Measurements from ENCODE around the gene PPP3R2.
"Not testable (repeated sequence)": the region's sequence is repeated elsewhere in the genome, so short reads cannot be mapped to it uniquely, and the experiment has no call there.

PPP3R2 gene

DNA sequence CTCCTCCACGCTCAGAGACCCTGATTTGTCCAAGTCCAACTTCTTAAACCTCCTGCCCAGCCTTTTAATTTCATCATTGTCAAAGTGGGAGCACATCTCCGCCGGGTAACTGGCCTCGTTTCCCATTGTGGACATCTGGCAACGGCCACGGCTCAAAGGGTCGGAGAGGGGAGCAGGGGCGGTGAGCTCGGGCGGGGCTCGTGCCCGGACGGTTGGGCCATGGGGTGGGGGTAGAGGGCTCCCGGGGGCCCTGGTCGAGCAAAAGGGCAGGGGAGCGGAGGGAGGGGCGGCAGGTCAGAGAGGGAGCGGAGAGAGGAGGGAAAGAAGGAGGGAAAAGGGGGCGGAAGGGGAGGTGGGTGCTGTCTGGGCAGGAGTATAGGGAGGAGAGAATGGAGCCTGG, at the start of gene PPP3R2:
TSS of gene PPP3R2 (minus strand) at position 174 of the 400 bp plus-strand sequence. CDS start at position 126, 48 bp downstream.
- no peak for DNase-seq

DNA sequence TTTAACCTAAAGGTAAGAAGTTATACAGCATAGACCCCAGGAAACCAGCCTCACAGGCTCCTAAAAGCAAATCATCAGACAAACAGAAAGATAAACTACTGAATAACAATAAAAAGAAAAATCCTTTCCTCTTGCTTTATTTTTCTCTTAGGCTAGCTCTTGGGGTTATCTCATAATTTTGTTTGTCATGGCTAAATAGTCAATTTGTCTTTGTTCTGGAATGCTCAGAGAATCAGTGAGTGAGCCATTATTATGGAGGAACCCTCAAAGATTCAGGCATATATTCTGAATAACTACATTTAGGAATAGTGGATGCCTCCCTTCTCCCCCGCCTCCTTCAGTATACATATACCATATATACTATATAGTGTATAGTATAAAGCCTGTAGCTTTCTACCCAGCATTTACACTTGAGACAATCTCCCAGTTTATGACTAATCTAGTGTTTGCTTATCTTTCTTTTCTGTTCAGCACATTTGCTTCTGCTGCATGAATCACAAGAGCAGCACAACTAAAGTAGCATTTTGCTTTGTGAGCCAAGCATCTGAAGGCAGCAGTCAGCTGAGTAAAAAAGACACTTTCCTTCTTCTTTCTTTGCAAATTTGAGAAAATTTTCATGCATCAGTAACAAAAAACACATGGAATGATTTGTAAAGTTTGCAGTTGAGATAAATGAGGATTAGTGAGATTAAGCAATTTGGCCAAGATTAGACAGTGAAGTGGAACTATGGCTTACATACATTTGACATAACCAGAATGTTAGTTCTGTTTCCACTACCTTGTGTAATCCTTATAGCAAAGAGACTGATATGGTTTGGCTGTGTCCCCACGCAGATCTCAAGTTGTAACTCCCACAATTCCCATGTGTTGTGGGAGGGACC, 45.3 kb upstream of the PPP3R2 start:
- DNase-seq = no peak

- DNase-seq = no peak
Observed at GRCh38 chr9:101639311-101639710, 44.5 kb upstream of the PPP3R2 start.

DNA sequence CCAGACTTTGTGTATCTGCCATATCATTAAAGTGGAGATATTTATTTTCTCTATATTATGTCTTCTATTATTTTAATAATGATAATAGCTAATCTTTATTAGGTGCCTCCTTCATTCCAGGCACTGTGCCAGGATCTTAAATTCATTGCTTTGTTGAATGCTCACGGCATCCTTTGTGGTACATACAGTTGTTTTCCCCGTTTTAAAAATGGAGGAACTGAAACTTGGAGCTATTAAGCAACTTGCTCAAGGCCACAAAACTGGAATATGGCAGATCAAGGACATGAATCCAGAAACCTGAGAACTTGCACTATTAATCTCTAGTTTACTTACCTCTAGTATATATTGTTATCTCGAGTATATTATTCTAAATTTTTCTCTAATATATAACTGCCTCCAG, 41.5 kb upstream of the PPP3R2 start:
- no peak for DNase-seq

GRCh38 chr9:101635473-101635872, 40.7 kb upstream of the PPP3R2 start:
- no peak for DNase-seq

GRCh38 chr9:101634741-101635409, 40.1 kb upstream of the PPP3R2 start:
- DNase-seq = no peak

GRCh38 chr9:101632611-101633010, 37.8 kb upstream of the PPP3R2 start:
- no peak for DNase-seq

GRCh38 chr9:101631892-101632291, 37.1 kb upstream of the PPP3R2 start:
- DNase-seq = no peak

GRCh38 chr9:101629636-101630035, 34.9 kb upstream of the PPP3R2 start:
- no peak for DNase-seq

- DNase-seq = no peak
Observed at GRCh38 chr9:101628173-101628572, 33.4 kb upstream of the PPP3R2 start.

DNA sequence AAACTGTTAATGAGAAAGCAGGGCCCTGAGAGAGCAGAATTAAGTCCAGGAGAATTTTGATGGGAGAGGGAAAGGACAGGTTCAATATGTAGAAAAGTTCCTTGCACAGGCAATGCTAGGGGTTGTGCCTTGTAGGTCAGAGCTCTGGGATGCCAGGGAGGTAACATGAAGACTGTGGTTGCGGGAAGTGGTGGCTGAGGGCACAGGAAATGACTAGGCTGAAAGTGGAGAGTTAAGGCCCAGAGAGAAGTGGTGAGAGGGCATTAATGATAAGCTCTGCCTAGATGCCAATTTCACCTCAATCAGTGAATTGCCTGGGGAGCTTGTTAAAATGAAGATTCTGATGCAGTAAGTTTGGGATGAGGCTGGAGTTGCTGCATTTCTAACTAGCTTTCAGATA, 31.5 kb upstream of the PPP3R2 start:
- DNase-seq = no peak

DNA sequence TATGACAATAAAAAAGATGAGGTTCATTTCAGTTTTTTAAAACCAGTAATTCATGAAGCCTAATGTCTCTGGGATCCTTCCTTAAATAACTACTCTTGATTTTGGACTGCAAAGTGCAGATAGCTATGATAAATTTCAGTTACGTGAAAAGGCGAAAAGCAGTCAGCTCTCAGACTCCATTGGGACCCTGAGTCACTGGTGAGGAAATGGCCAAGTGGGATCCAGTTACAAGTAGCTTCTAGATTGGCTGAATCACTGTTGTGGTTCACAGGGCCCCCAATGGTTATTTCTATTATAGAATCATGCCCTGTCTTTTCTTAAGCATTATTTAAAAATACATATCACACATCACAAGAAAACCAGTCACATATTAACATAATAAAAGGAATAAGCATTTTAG, 31.1 kb upstream of the PPP3R2 start:
- DNase-seq = no peak

DNA sequence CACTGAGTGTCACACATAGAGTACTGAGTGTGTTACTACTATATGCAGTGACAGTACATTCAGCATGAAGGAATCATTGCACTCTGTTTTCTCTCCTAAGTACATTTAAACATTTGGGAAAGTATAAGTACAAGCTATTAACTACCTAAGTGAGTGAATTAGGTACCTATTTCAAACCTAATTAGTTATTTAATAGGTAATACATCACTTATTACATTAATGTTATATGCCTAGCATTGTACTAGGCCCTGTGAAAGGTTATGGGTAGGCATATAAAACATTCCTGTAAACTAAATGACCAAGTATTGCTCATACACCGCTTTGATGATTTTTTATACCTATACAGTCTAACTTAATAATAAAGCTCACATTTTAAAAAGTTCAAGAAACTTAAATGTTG, 25.7 kb upstream of the PPP3R2 start:
- DNase-seq = no peak

GRCh38 chr9:101618698-101619097, 23.9 kb upstream of the PPP3R2 start:
- DNase-seq = no peak

DNA sequence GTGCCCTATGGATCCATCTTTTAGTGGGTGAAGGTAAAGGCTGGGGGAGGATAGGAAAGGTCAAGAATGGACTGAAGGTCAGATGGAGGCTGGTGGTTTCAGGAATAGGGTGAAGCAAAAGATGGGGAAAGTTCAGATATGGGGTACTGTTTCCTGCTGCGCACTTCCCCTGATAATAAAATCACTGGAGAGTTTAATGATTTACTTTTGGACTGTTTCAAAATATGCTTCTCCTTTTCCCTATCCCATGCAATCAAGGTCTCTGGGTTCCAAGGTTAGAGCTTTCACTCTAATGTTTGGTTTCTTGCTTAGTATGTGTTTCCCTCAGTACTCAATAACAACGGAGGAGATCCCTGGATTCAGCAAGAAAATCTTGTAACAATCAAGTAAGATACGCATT, 10.8 kb upstream of the PPP3R2 start:
- DNase-seq = no peak

DNA sequence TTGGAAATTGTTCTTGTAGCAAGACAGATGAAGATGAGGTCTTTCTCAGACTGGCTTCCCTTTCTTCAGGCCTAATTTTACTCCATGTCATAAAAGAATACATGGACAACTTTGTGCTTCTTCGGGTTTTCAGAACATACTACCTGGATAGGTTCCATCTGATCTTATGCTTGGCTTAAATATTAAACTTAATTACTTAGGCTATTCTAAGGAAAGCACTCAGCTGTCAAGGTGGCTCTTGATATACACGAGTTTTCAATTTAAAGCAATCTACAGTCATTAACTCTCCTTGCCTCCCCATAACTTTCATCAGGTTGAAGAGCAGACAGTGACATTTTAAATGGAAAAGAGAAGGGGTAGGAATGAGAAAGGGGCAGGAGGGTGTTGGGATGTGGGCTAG, 9.5 kb upstream of the PPP3R2 start:
- no peak for DNase-seq

DNA sequence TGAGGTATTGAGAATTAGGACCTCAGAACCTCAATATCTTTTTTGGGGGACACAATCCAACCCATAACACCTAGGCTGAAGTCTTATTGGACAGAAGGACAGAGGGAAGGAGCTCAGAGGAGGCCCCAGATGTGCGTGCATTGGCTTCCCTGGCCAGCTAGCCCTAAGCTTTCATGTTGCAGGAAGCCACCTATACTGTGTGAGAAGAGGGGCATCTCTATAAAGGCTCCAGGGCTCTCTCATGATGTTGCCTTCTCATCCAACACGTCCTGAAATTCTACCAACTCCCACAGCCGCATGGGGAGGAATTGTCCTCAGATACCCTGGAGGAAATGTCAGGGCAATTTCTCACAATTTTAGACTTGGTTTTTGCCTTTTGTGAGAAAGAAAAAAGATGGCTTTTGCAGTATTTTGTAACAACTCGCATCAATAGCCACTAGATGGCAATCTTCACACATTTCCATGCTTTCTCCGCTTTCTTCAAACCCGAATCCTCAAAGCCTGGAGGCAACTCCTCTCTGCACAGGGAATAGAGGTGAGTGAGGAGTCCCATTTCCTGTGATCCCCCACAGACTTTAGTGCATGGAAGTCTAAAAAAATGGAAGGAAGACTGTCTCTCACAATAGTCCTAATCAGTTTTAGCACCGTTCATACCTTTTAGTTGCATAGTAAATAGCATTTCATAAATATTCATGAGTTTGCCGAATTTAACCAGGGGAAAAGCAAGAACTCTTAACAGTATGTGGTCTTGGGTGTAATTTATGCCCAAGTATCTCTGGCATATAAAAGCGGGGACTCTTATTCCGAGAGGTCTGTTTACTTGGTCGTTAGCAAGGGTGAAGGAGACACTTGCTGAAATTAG, 7.4 kb upstream of the PPP3R2 start:
- DNase-seq = peak; percentile 71

DNA sequence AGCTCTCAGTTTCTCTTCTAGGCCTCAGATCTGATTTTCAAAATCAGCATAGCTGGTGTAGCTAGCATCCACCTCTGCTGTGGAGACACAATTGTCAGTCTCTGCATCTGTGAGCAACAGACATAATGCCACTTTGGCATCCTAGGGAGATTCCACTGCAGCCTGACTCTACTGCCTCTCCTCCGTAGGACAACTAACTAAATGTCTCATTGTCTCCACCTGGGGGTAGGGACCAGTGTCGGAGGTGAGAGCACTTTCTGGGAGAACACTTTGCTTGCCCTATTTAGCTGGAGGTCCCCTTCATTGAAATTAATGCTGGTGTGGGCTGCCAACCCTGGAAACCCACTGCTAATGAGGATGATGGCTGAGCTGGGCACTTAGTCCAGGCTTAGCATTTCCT, 1.4 kb downstream of the PPP3R2 start:
- no peak for DNase-seq

GRCh38 chr9:101592788-101593187, 2.0 kb downstream of the PPP3R2 start:
- no peak for DNase-seq

DNA sequence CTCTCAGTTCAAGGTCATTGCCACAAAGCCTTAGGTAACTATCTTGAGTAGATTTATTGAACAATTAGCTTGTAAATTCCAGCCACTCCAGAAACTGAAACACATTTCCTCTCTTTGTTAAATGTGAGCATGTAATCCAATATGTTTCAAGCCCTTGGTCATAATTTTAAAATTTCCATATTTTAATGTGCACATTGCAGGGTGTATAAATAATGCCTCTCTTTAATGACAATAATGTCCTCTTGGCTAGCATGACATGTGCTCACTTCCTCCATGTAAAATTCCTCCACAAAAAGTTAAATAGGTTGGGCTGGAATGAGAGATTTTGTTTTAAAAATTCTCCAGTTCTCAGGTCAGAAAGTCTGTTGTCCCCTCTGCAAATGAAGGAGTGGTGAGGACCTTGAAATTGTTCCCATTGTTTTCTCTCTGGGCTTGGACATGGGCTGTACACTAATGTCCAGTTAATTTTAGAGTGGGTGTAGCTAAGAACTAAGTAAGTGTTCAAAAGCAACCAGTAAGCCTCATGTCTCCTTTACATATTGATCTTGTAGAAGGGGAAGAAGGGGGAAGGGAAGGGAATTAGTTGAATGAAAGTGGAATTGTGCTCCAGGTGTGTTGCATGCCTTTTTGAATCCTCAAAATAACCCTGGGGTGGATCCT, 2.9 kb downstream of the PPP3R2 start:
- DNase-seq = no peak

- no peak for DNase-seq
Observed at GRCh38 chr9:101590901-101591300, 3.9 kb downstream of the PPP3R2 start.

DNA sequence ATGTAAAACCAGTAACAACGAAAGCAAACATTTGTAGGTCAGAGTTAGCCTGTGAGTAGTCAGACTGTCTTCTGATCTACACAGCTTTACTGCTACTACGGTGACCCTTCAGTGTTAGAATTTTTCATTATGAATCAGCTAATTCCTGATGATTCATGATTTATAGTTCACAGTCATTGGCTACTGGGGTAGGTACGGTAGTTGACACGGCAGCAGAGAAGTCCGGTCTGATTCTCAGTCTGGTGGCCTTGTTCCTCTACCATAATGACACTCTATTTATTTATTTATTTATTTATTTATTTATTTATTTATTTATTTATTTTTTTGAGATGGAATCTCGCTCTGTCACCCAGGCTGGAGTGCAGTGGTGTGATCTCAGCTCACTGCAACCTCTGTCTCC, 4.7 kb downstream of the PPP3R2 start:
- not testable (repeated sequence) for DNase-seq

Measured in retina (tissue), 1 donor.